Upper lobe of right lung (tissue), 1 donor: ENCODE measurements around the gene NDUFA7. TPM values are rescaled to one million over a fixed set of nuclear protein-coding genes. Genes with fewer than 3 reads are reported as not detected.
A peak's percentile ranks its signal among the peaks of the same experiment; 100 is the strongest.

Experiments
- ATAC-seq: fragments of 200-7000 bp; cut with Tn5 transposase; one replicate; pipeline ENCODE4 v1.9.1; 2020; ENCODE audit warnings: mild to moderate bottlenecking, moderate library complexity
- DNase-seq: peaks from one replicate; pipeline ENCODE4 v3.0.0-alpha.2; 2020
- H3K27ac ChIP-seq: fragments of 200-600 bp; one replicate; pipeline ENCODE4 v1.8.0; 2022
- H3K27me3 ChIP-seq: fragments of 200-600 bp; one replicate; pipeline ENCODE4 v1.8.0; 2022; ENCODE audit warnings: mild to moderate bottlenecking
- H3K36me3 ChIP-seq: fragments of 200-600 bp; one replicate; pipeline ENCODE4 v1.8.0; 2022
- H3K4me1 ChIP-seq: fragments of 200-600 bp; one replicate; pipeline ENCODE4 v1.8.0; 2022
- H3K4me3 ChIP-seq: fragments of 200-600 bp; one replicate; pipeline ENCODE4 v1.8.0; 2022; ENCODE audit warnings: mild to moderate bottlenecking
- H3K9me3 ChIP-seq: fragments of 200-600 bp; one replicate; pipeline ENCODE4 v1.8.0; 2022
- intact Hi-C: fragments of 100-400 bp; cut with DNase I; formaldehyde crosslinking; loops from one replicate; pipeline ENCODE4 v1.11.0; 2022
- total RNA-seq: library from RNA; stranded (reverse); fragmentation: NEBNext Ultra II Directional; extraction: Animal tissue kit (Norgen Biotek cat#: 25700); gene quantifications from one replicate; pipeline ENCODE4 v1.2.1, GENCODE V29; 2021
- TF ChIP-seq, protein P1 (sequence below): fragments of 200-600 bp; IDR thresholded peaks from one replicate; pipeline ENCODE4 v1.8.0; 2022; ENCODE audit warnings: antibody characterized with exemption
- donor health status: DM: no; HTN: yes; CAD: no; lungs with severe emphysema.

NDUFA7 gene
- total RNA-seq, 1 donor from 2014 or later: 35.7 TPM

DNA sequence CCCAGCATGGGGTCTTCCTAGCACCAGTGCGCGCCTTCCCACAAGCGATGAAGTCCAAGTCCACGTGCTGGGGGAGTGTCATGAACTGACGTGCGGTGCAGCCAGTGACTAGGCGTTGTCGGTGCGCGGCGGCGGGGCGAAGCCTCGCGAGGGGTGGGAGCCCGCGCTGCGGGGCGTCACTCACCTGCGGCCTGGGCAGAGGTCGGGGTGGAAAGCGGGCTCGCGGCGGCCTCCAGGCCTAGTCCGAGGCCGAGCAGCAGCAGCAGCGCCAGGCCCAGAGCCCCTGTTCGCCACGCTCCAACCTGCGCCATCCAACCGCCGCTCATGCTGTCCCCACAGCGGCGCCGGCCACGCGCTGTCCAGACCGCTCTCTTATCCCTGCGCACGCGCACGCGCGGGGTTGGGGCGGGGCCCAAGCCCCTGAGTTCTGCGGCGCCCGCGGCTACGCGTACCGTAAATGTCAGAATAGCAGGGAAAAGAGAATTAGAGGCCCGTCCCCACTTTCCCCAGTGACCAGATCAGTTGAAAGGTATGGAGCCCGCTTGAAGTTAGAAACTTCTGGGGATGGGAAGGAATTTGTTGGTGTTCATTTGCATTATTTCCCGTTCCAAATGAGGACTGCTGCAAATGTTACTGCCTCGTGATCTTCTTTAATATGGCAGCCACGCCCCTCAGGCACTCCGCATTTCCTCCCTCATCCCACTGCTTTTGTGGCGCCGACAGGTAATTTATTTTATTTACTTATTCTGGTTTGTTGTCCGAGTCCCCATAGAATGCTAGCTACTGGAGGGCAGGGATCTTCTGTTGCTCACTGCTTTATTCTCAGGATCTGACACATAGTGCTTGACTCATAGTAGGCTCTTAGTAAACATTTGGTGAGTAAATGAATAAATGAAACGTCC lies 13.0 kb downstream of the NDUFA7 start, which contains the start of gene CD320:
TSS of gene CD320 (minus strand) at position 394 of the 902 bp plus-strand sequence. CDS start at position 326, 68 bp downstream.
- intact Hi-C loops: no loop called here
- peak; percentile 95 for DNase-seq
- peak within 1 kb of the TSS; percentile 72 for H3K4me3 ChIP-seq
- H3K9me3 ChIP-seq: no peaks in the 10 kb centered on the region
- no peaks in the 10 kb centered on the region for H3K27me3 ChIP-seq
- ATAC-seq: peak; percentile 94
- peak within 1 kb of the TSS; percentile 77 for H3K27ac ChIP-seq
- TF ChIP-seq, protein P1, sequence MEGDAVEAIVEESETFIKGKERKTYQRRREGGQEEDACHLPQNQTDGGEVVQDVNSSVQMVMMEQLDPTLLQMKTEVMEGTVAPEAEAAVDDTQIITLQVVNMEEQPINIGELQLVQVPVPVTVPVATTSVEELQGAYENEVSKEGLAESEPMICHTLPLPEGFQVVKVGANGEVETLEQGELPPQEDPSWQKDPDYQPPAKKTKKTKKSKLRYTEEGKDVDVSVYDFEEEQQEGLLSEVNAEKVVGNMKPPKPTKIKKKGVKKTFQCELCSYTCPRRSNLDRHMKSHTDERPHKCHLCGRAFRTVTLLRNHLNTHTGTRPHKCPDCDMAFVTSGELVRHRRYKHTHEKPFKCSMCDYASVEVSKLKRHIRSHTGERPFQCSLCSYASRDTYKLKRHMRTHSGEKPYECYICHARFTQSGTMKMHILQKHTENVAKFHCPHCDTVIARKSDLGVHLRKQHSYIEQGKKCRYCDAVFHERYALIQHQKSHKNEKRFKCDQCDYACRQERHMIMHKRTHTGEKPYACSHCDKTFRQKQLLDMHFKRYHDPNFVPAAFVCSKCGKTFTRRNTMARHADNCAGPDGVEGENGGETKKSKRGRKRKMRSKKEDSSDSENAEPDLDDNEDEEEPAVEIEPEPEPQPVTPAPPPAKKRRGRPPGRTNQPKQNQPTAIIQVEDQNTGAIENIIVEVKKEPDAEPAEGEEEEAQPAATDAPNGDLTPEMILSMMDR: no peak
- H3K36me3 ChIP-seq: peaks cover 23% of the 10 kb centered on the region
- peaks cover 27% of the 10 kb centered on the region for H3K4me1 ChIP-seq

DNA sequence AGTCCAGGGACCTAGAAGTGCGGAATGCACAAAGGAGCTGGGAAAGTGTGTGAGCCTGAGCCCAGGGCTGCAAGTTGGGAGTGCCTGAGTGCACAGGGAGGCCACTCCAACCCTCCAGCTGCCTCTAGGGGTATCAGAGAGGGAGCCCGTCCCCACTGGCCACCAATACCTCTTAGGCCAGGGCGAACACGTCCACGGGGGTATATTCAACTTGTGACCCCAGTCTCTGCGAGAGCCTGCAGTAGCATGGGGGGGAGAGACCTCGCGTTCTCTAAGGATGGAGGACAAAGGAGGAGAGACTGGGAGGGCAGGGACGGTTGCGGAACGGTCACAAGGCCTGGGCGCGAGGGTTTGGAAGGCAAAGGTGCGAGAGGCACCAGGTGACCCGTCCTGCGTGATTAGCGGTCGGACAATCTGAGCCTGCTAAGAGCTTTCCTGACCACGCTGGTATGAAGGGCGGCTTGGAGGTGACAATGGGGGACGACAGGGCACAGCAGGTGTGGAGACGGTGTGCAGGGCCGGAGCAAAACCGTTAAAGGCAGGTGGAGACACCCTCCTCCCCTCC lies 13.7 kb downstream of the NDUFA7 start:
- DNase-seq (no peak), ATAC-seq (no peak)
- Histone ChIP-seq H3K27me3 (no peaks in the 10 kb centered on the region), H3K4me3 (peak overlapping the region; percentile 72), H3K36me3 (peaks cover 22% of the 10 kb centered on the region), H3K4me1 (peaks cover 27% of the 10 kb centered on the region), H3K9me3 (no peaks in the 10 kb centered on the region), H3K27ac (peak overlapping the region; percentile 77)
- intact Hi-C loops: no loop called here
- TF ChIP-seq, protein P1: no peak

DNA sequence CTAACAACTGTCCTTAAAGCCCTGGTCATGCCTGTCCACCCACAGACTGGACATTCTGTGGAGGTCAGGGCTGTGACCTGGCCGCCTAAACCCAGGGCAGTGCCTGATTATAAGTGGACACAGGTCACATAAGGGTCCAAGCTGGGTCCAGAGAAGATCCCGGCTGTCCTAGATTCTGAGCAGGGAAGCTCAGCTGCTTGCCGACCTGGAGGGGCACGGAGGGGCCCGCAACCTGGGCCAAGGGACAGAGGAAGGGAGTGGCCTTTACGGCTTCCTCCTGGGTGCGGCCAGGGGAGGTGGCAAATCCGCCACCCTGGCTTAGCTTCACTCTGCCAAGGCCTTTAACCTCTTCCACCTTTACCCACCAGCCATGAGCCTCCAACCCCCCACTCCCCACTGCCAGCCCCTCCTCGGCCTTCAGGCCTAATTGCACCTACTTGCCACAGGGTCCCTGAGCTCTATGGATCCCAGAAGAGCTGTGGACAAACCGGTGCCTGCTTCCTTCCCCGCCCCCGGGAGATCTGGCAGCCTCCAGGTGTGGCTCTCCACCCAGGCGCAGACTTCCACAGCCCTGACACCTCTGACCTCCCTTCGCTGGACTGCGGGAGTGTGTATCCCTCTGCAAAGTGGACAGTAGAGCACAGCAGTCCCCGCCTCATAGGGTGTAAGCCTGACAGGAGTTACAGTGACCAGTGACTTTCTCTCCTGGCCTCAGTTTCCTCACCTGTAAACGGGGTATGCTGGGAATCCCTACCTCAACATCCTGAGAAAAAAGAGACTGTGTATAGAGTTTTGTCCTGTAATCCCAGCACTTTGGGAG lies 14.7 kb downstream of the NDUFA7 start:
- H3K4me3 ChIP-seq: peak overlapping the region; percentile 72
- intact Hi-C loops: no loop called here
- H3K27me3 ChIP-seq: no peaks in the 10 kb centered on the region
- peaks cover 14% of the 10 kb centered on the region for H3K36me3 ChIP-seq
- H3K4me1 ChIP-seq: peaks cover 21% of the 10 kb centered on the region
- TF ChIP-seq, protein P1: no peak
- DNase-seq: peak; percentile 61
- H3K27ac ChIP-seq: peak overlapping the region; percentile 48
- ATAC-seq: no peak
- no peaks in the 10 kb centered on the region for H3K9me3 ChIP-seq

DNA sequence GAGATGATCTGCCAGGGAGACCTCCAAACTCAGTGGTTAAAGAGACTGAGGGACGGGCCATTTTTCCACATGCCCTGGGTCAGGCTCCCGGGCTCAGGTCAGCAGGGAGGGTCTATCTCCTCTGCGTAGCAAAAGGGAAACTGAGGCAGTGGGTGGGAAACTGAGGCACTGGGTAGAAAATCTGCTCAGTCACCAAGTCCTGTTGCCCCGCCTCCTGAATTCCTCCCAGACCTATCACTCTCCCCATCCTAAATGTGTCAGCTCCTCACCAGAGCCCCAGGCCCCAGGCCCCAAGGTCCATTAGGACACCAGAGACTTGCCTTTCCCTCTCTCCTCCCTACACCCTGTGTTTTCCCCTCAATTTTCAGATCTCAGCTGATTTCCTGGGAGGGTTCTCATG lies 15.4 kb downstream of the NDUFA7 start:
- Histone ChIP-seq H3K27me3 (no peaks in the 10 kb centered on the region), H3K4me1 (peaks cover 21% of the 10 kb centered on the region), H3K36me3 (peaks cover 7% of the 10 kb centered on the region), H3K27ac (peak overlapping the region; percentile 48), H3K4me3 (no peak overlapping the region), H3K9me3 (no peaks in the 10 kb centered on the region)
- ATAC-seq (no peak), DNase-seq (peak; percentile 40)
- TF ChIP-seq, protein P1: no peak
- intact Hi-C loops: no loop called here

DNA sequence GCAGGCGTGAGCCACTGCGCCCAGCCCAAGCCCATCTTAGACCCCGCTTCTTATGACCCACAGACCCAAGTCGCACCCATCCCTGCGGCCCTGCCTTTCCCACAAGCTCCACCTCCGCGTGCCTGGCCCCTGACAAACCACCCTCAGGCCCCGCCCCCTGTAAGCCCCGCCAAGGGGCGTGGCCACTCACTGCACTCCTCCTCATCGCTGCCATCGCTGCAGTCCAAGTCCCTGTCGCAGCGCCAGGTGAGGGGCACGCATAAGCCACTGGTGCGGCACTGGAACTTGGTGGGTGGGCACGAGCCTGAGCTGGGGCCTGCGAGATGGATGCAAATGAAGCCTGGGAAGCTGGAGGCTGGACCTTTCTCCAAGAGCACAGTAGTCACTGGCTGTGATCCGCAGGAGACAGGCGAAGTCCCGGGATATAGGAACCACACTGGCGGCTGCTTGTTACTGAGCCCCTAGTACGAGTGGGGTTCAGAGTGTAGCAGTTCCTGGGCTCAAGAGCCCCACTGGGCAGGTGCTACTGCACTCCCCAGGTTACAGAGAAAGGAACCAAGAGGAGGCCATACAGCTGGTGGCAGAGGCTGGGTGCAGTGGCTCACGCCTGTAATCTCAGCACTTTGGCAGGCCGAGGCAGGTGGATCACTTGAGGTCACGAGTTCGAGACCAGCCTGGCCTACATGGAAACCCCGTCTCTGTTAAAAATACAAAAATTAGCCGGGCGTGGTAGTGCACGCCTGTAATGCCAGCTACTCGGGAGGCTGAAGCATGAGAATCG lies 16.1 kb downstream of the NDUFA7 start:
- Histone ChIP-seq H3K36me3 (no peaks in the 10 kb centered on the region), H3K4me1 (peaks cover 21% of the 10 kb centered on the region), H3K27ac (no peak overlapping the region), H3K27me3 (no peaks in the 10 kb centered on the region), H3K9me3 (no peaks in the 10 kb centered on the region), H3K4me3 (no peak overlapping the region)
- ATAC-seq (no peak), DNase-seq (peak; percentile 66)
- intact Hi-C loops: no loop called here
- TF ChIP-seq, protein P1: no peak
